Gastroesophageal sphincter (tissue), 4 donors: Measurements from ENCODE around the gene ST7. TPM values are rescaled to one million over a fixed set of nuclear protein-coding genes. Genes with fewer than 3 reads are reported as not detected.

ENCODE experiments used
- ATAC-seq: fragments of 150-250 bp; one replicate; pipeline ENCODE4 v1.9.1; 2016; ENCODE audit warnings: mild to moderate bottlenecking, moderate library complexity
- H3K27ac ChIP-seq, 4 donors: fragments of 200-600 bp; sonication (generic) in 3 of 4; 1 replicate in 3 of 4; 2 replicates in 1 of 4; pipeline ENCODE4 v1.5.1; 2016 to 2019
- H3K27me3 ChIP-seq: fragments of 200-600 bp; sonication (generic); one replicate; pipeline ENCODE4 v1.5.1; 2019
- H3K36me3 ChIP-seq, 2 donors: fragments of 200-600 bp; sonication (generic); one replicate each; pipeline ENCODE4 v1.5.1; 2019; ENCODE audit warnings: control low read depth in 1 of 2
- H3K4me1 ChIP-seq, 3 donors: fragments of 200-600 bp; sonication (generic); 1 replicate in 2 of 3; 2 replicates in 1 of 3; pipeline ENCODE4 v1.5.1; 2016 to 2019; ENCODE audit warnings: control low read depth in 2 of 3
- H3K4me3 ChIP-seq, 2 donors: fragments of 200-600 bp; sonication (generic); one replicate each; pipeline ENCODE4 v1.5.1; 2019; ENCODE audit warnings: mild to moderate bottlenecking in 1 of 2, moderate library complexity in 1 of 2
- H3K9me3 ChIP-seq, 3 donors: fragments of 200-600 bp; sonication (generic); one replicate each; pipeline ENCODE4 v1.5.1; 2017 to 2019; ENCODE audit warnings: control low read depth in 2 of 3
- EP300 ChIP-seq: sonication (generic); formaldehyde crosslinking; IDR thresholded peaks from one replicate; pipeline ENCODE4 v1.6.1; 2017; ENCODE audit warnings: antibody characterized with exemption, mild to moderate bottlenecking
- POLR2A ChIP-seq, 2 donors: fragments of 450-650 bp; IDR thresholded peaks; one replicate each; pipeline ENCODE4 v1.6.1; 2017; ENCODE audit warnings: antibody characterized with exemption in 2 of 2, mild to moderate bottlenecking in 2 of 2, moderate library complexity in 1 of 2
- POLR2AphosphoS5 ChIP-seq: sonication (generic); formaldehyde crosslinking; IDR thresholded peaks from one replicate; pipeline ENCODE4 v1.6.1; 2017; ENCODE audit warnings: antibody characterized with exemption
- WGBS, 2 donors: methylation state at CpG; one replicate each; pipeline ENCODE4 v1.1.5; 2018; ENCODE audit warnings: low coverage in 1 of 2; 5-methylcytosine and 5-hydroxymethylcytosine counted together
- total RNA-seq, 4 donors: library from RNA; depleted of rRNA; stranded (reverse); fragments of >200 nt; gene quantifications; one replicate each; pipeline ENCODE4 v1.1.0, GENCODE V29; 2016
- TF ChIP-seq, protein P1 (sequence below), 4 experiments: fragments of 200-600 bp in 2 of 4; fragments of 450-650 bp in 2 of 4; sonication (generic) in 1 of 4; IDR thresholded peaks; one replicate each; pipeline ENCODE4 v1.5.1; 2017 to 2019; ENCODE audit warnings: antibody characterized with exemption in 4 of 4, mild to moderate bottlenecking in 2 of 4, moderate library complexity in 2 of 4

The ST7 gene
- total RNA-seq, 4 donors from 2014 or later: 19.1 to 43.9 (median 24.2) TPM

DNA sequence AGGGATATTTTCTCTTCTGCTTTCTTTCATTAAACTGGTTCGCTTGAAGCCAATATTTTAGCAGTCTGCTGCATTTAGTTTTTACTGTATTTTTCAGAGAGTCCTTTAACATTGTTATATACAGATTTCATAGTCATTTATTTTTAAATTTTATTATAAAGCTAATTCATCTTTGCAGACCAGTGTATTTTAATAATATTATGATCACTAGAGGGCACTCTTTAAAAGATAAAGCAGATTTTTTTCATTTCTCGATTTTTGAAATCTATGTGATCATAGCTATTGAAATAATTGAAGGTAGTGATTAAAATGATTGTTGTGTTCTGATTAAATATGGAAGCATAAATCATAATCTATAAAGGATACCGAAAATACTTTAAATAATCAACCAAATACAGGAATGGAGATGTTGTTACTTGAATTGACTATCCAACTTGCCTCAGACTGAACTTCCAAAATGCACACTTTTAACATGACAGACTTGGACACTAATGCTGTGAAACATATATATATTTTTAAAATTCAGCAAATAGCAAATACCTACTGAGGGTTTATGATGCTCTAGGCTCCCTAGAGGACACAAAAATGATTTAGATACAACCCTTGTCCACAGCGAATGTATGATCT, 35.2 kb downstream of the ST7 start:
- no peaks in the 10 kb centered on the region for H3K9me3 ChIP-seq
- no peaks in the 10 kb centered on the region for H3K36me3 ChIP-seq
- H3K27me3 ChIP-seq: no peaks in the 10 kb centered on the region
- no peak overlapping the region for H3K27ac ChIP-seq
- no peak overlapping the region for H3K4me3 ChIP-seq
- TF ChIP-seq EP300: no peak
- TF ChIP-seq, protein P1, sequence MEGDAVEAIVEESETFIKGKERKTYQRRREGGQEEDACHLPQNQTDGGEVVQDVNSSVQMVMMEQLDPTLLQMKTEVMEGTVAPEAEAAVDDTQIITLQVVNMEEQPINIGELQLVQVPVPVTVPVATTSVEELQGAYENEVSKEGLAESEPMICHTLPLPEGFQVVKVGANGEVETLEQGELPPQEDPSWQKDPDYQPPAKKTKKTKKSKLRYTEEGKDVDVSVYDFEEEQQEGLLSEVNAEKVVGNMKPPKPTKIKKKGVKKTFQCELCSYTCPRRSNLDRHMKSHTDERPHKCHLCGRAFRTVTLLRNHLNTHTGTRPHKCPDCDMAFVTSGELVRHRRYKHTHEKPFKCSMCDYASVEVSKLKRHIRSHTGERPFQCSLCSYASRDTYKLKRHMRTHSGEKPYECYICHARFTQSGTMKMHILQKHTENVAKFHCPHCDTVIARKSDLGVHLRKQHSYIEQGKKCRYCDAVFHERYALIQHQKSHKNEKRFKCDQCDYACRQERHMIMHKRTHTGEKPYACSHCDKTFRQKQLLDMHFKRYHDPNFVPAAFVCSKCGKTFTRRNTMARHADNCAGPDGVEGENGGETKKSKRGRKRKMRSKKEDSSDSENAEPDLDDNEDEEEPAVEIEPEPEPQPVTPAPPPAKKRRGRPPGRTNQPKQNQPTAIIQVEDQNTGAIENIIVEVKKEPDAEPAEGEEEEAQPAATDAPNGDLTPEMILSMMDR (IDR thresholded peaks at IDR 0.05): peak in 1 of 4 experiments; percentile 31
- no peak for ATAC-seq
- peaks cover 0 to 11% (median 0%) of the 10 kb centered on the region in 3 donors for H3K4me1 ChIP-seq
- WGBS, 2 donors: 60% methylated on average over 4 of the region's 4 CpGs

DNA sequence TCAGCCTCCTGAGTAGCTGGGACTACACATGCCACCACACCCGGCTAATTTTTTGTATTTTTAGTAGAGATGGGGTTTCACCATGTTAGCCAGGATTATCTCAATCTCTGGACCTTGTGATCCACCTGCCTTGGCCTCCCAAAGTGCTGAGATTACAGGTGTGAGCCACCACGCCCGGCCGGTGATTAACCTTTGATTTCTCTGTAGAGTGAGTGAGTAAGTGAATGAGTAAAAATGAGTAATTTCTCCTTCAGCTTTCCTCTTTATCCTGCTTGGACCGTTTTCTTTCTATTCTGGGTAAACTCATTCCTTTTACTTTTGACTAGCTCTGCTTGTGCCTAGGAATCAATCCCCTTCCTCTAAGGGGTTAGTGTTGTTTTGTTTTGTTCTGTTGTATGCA, 36.8 kb downstream of the ST7 start:
- no peak for TF ChIP-seq EP300
- TF ChIP-seq POLR2AphosphoS5: no peak
- TF ChIP-seq POLR2A (IDR thresholded peaks at IDR 0.05): no peak
- TF ChIP-seq, protein P1 (IDR thresholded peaks at IDR 0.05): no peak
- H3K27me3 ChIP-seq: no peaks in the 10 kb centered on the region
- no peak for ATAC-seq
- no peak overlapping the region for H3K27ac ChIP-seq
- no peaks in the 10 kb centered on the region for H3K9me3 ChIP-seq
- peaks cover 0 to 11% (median 0%) of the 10 kb centered on the region in 3 donors for H3K4me1 ChIP-seq
- no peaks in the 10 kb centered on the region for H3K36me3 ChIP-seq
- H3K4me3 ChIP-seq: no peak overlapping the region
- 88 to 91% methylated on average over 4 of the region's 5 CpGs for WGBS, 2 donors

- WGBS, 2 donors: 78 to 100% methylated on average over 2 to 3 of the region's 3 CpGs
- no peak for ATAC-seq
- TF ChIP-seq EP300: no peak
- no peak for TF ChIP-seq POLR2A (IDR thresholded peaks at IDR 0.05)
- TF ChIP-seq, protein P1 (IDR thresholded peaks at IDR 0.05): no peak
- TF ChIP-seq POLR2AphosphoS5: no peak
Observed at GRCh38 chr7:116991233-116991632, 37.9 kb downstream of the ST7 start.

GRCh38 chr7:116994611-116995010, 41.3 kb downstream of the ST7 start:
- no peaks in the 10 kb centered on the region for H3K36me3 ChIP-seq
- TF ChIP-seq, protein P1 (IDR thresholded peaks at IDR 0.05): no peak
- TF ChIP-seq POLR2AphosphoS5: no peak
- no peak for TF ChIP-seq EP300
- TF ChIP-seq POLR2A (IDR thresholded peaks at IDR 0.05): no peak
- 84 to 96% methylated on average over 6 of the region's 6 CpGs for WGBS, 2 donors
- H3K27ac ChIP-seq: no peak overlapping the region
- H3K9me3 ChIP-seq: no peaks in the 10 kb centered on the region
- H3K4me3 ChIP-seq: no peak overlapping the region
- no peaks in the 10 kb centered on the region for H3K27me3 ChIP-seq
- no peak for ATAC-seq
- peaks cover 0 to 4% (median 0%) of the 10 kb centered on the region in 3 donors for H3K4me1 ChIP-seq

More at GRCh38 chr7:116991233-116991632, 37.9 kb downstream of the ST7 start:
- Histone ChIP-seq H3K4me1 (peaks cover 0 to 11% (median 0%) of the 10 kb centered on the region in 3 donors), H3K9me3 (no peaks in the 10 kb centered on the region), H3K4me3 (no peak overlapping the region), H3K27ac (no peak overlapping the region), H3K36me3 (no peaks in the 10 kb centered on the region), H3K27me3 (no peaks in the 10 kb centered on the region)

DNA sequence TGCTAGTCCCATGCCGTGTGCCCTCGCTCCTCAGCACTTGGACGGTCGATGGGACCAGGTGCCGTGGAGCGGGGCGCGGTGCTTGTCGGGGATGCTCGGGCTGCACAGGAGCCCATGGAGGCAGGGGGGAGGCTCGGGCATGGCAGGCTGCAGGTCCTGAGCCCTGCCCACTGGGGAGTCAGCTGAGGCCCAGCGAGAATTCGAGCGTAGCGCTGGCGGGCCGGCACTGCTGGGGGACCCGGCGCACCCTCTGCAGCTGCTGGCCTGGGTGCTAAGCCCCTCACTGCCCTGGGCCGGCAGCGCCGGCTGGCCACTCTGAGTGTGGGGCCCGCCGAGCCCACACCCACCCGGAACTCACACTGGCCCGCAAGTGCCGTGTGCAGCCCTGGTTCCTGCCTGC, 44.7 kb downstream of the ST7 start:
- Histone ChIP-seq H3K4me1 (peaks cover 0 to 4% (median 0%) of the 10 kb centered on the region in 3 donors), H3K36me3 (no peaks in the 10 kb centered on the region), H3K27me3 (no peaks in the 10 kb centered on the region), H3K9me3 (no peaks in the 10 kb centered on the region), H3K4me3 (no peak overlapping the region), H3K27ac (no peak overlapping the region)
- no CpG with 5 or more reads among the region's 27 CpGs for WGBS, 2 donors
- ATAC-seq: no peak
- TF ChIP-seq EP300: no peak
- TF ChIP-seq POLR2AphosphoS5: no peak
- no peak for TF ChIP-seq POLR2A (IDR thresholded peaks at IDR 0.05)
- TF ChIP-seq, protein P1 (IDR thresholded peaks at IDR 0.05): no peak
